ENCODE data around the gene RMND5B. TPM values are rescaled to one million over a fixed set of nuclear protein-coding genes. Genes with fewer than 3 reads are reported as not detected.

RMND5B gene
- total RNA-seq, 2 donors from 2014 or later: 36.0 to 36.9 TPM

GRCh38 chr5:178186427-178186826, 55.6 kb downstream of the RMND5B start:
- H3K27ac Mint-ChIP-seq: no peak overlapping the region
- no peaks in the 10 kb centered on the region for H3K36me3 Mint-ChIP-seq (ENCODE audit: low read depth)
- H3K4me3 Mint-ChIP-seq: no peak overlapping the region
- H3K27ac ChIP-seq (ENCODE audit: low read depth, low read length): no peak overlapping the region
- H3K9ac ChIP-seq (ENCODE audit: extremely low read depth, low read length, poor library complexity, severe bottlenecking): no peak overlapping the region
- H3K9me3 Mint-ChIP-seq: peaks cover 6% of the 10 kb centered on the region
- H3K4me1 Mint-ChIP-seq: peaks cover 8% of the 10 kb centered on the region
- DNase-seq: no peak
- H3K27me3 Mint-ChIP-seq (ENCODE audit: insufficient read depth): no peaks in the 10 kb centered on the region
- no peaks in the 10 kb centered on the region for H3K4me1 ChIP-seq (ENCODE audit: control insufficient read depth, insufficient read depth, low read length)
- WGBS, 2 experiments (ENCODE audit: insufficient coverage in 1 of 2, insufficient read length in 1 of 2): 91 to 95% methylated on average over 6 of the region's 6 CpGs
- no peaks in the 10 kb centered on the region for H3K27me3 ChIP-seq (ENCODE audit: control insufficient read depth, insufficient read depth, low read length, poor library complexity, severe bottlenecking)
- no peak overlapping the region for H3K4me3 ChIP-seq (ENCODE audit: low read length)
- no peaks in the 10 kb centered on the region for H3K36me3 ChIP-seq (ENCODE audit: control insufficient read depth, insufficient read depth, low read length)
- no peak for TF ChIP-seq CTCF (conservative IDR thresholded peaks at IDR 0.05)
- no peaks in the 10 kb centered on the region for H3K9me3 ChIP-seq (ENCODE audit: control insufficient read depth, low read length)

GRCh38 chr5:178187014-178187413, 56.2 kb downstream of the RMND5B start, which contains the start of gene GMCL2:
TSS of gene GMCL2 (minus strand) at chr5:178187371. CDS start at chr5:178187299, 72 bp downstream.
- peaks cover 8% of the 10 kb centered on the region for H3K9me3 Mint-ChIP-seq
- no peak for DNase-seq
- no peaks in the 10 kb centered on the region for H3K36me3 Mint-ChIP-seq (ENCODE audit: low read depth)
- no peaks in the 10 kb centered on the region for H3K27me3 Mint-ChIP-seq (ENCODE audit: insufficient read depth)
- Histone ChIP-seq H3K36me3 (ENCODE audit: control insufficient read depth, insufficient read depth, low read length) (no peaks in the 10 kb centered on the region), H3K27ac (ENCODE audit: low read depth, low read length) (no peak within 1 kb of the TSS), H3K9me3 (ENCODE audit: control insufficient read depth, low read length) (peaks cover 3% of the 10 kb centered on the region), H3K9ac (ENCODE audit: extremely low read depth, low read length, poor library complexity, severe bottlenecking) (no peak within 1 kb of the TSS), H3K4me3 (ENCODE audit: low read length) (no peak within 1 kb of the TSS), H3K4me1 (ENCODE audit: control insufficient read depth, insufficient read depth, low read length) (no peaks in the 10 kb centered on the region), H3K27me3 (ENCODE audit: control insufficient read depth, insufficient read depth, low read length, poor library complexity, severe bottlenecking) (no peaks in the 10 kb centered on the region)
- TF ChIP-seq CTCF (conservative IDR thresholded peaks at IDR 0.05): no peak
- H3K4me1 Mint-ChIP-seq: peaks cover 6% of the 10 kb centered on the region
- WGBS, 2 experiments (ENCODE audit: insufficient coverage in 1 of 2, insufficient read length in 1 of 2): 93 to 95% methylated on average over 10 to 27 of the region's 27 CpGs
- H3K4me3 Mint-ChIP-seq: no peak within 1 kb of the TSS
- H3K27ac Mint-ChIP-seq: no peak within 1 kb of the TSS

- no peaks in the 10 kb centered on the region for H3K27me3 ChIP-seq (ENCODE audit: control insufficient read depth, insufficient read depth, low read length, poor library complexity, severe bottlenecking)
- no peak overlapping the region for H3K4me3 ChIP-seq (ENCODE audit: low read length)
- Mint-ChIP-seq H3K27me3 (ENCODE audit: insufficient read depth) (peaks cover 4% of the 10 kb centered on the region), H3K27ac (no peak overlapping the region), H3K4me1 (no peaks in the 10 kb centered on the region), H3K9me3 (peaks cover 19% of the 10 kb centered on the region), H3K36me3 (ENCODE audit: low read depth) (peaks cover 2% of the 10 kb centered on the region), H3K4me3 (no peak overlapping the region)
- H3K9ac ChIP-seq (ENCODE audit: extremely low read depth, low read length, poor library complexity, severe bottlenecking): no peak overlapping the region
- WGBS, 2 experiments (ENCODE audit: insufficient coverage in 1 of 2, insufficient read length in 1 of 2): 41 to 44% methylated on average over 2 of the region's 2 CpGs
- DNase-seq: peak; percentile 12
- no peaks in the 10 kb centered on the region for H3K36me3 ChIP-seq (ENCODE audit: control insufficient read depth, insufficient read depth, low read length)
- H3K4me1 ChIP-seq (ENCODE audit: control insufficient read depth, insufficient read depth, low read length): no peaks in the 10 kb centered on the region
- no peak for TF ChIP-seq CTCF (conservative IDR thresholded peaks at IDR 0.05)
- H3K9me3 ChIP-seq (ENCODE audit: control insufficient read depth, low read length): peaks cover 16% of the 10 kb centered on the region
- H3K27ac ChIP-seq (ENCODE audit: low read depth, low read length): no peak overlapping the region
Observed at GRCh38 chr5:178189433-178189832, 58.6 kb downstream of the RMND5B start.

Measured in endodermal cell (in vitro differentiated cells).